HepG2 (cell line): Measurements from ENCODE around the gene BST1. TPM values are rescaled to one million over a fixed set of nuclear protein-coding genes. Genes with fewer than 3 reads are reported as not detected.

Experiments
- AHDC1 ChIP-seq: sonication (generic); formaldehyde crosslinking; IDR thresholded peaks from 2 replicates; pipeline ENCODE4 v1.5.1; 2020; ENCODE audit warnings: mild to moderate bottlenecking, missing genetic modification reagents, borderline replicate concordance
- ARNT ChIP-seq: fragments of 450-650 bp; IDR thresholded peaks from 2 replicates; pipeline ENCODE4 v1.6.1; 2017
- ATF7-NPFF ChIP-seq: sonication (generic); formaldehyde crosslinking; IDR thresholded peaks from 2 replicates; pipeline ENCODE4 v1.8.1; 2023; ENCODE audit warnings: mild to moderate bottlenecking, low read depth, missing genetic modification reagents, moderate library complexity
- FIP1L1 ChIP-seq: fragments of 200-400 bp; formaldehyde crosslinking; IDR thresholded peaks from 2 replicates; pipeline ENCODE4 v1.6.1; 2018; ENCODE audit warnings: low read depth, mild to moderate bottlenecking, low read length, moderate library complexity, borderline replicate concordance; ENCODE audit not compliant: insufficient read depth
- GATAD1 ChIP-seq: IDR thresholded peaks from 2 replicates; pipeline ENCODE4 v1.6.1; 2016; ENCODE audit warnings: missing genetic modification reagents, missing compliant biosample characterization
- HDAC1 ChIP-seq: sonication (generic); formaldehyde crosslinking; IDR thresholded peaks from 2 replicates; pipeline ENCODE4 v1.5.1; 2020; ENCODE audit warnings: mild to moderate bottlenecking, missing genetic modification reagents
- HNF1A ChIP-seq, 2 experiments: sonication (generic) in 1 of 2; formaldehyde crosslinking in 1 of 2; IDR thresholded peaks; 2 replicates each; pipeline versions ENCODE4 v1.4.0 to v1.6.1; 2016 to 2020; ENCODE audit warnings: borderline replicate concordance in 1 of 2, low read depth in 1 of 2, mild to moderate bottlenecking in 1 of 2, missing genetic modification reagents in 1 of 2
- IRF2 ChIP-seq: IDR thresholded peaks from 2 replicates; pipeline ENCODE4 v1.6.1; 2018; ENCODE audit warnings: missing genetic modification reagents, missing compliant biosample characterization
- KLF9 ChIP-seq: IDR thresholded peaks from 2 replicates; pipeline ENCODE4 v1.6.1; 2016; ENCODE audit warnings: low read depth
- MAFF ChIP-seq: IDR thresholded peaks from 2 replicates; pipeline ENCODE4 v1.6.1; 2011; ENCODE audit warnings: low read depth, low read length, improper control_type of control experiment
- MXI1 ChIP-seq: IDR thresholded peaks from 3 replicates; pipeline ENCODE4 v1.6.1; 2012; ENCODE audit warnings: low read depth, low read length, inconsistent platforms, borderline replicate concordance
- MYC ChIP-seq: sonication (generic); formaldehyde crosslinking; IDR thresholded peaks from 2 replicates; pipeline ENCODE4 v1.9.0; 2021; ENCODE audit warnings: missing genetic modification reagents, borderline replicate concordance
- RAD51 ChIP-seq: fragments of 450-650 bp; IDR thresholded peaks from 2 replicates; pipeline ENCODE4 v1.6.1; 2016; ENCODE audit warnings: borderline replicate concordance
- TFE3 ChIP-seq: IDR thresholded peaks from 2 replicates; pipeline ENCODE4 v1.6.1; 2016
- WIZ ChIP-seq: sonication (generic); formaldehyde crosslinking; IDR thresholded peaks from 2 replicates; pipeline ENCODE4 v1.5.1; 2020; ENCODE audit warnings: mild to moderate bottlenecking, missing genetic modification reagents
- ZBTB21 ChIP-seq: sonication (generic); formaldehyde crosslinking; IDR thresholded peaks from 2 replicates; pipeline ENCODE4 v1.4.0; 2020; ENCODE audit warnings: missing genetic modification reagents
- ZBTB8A ChIP-seq: sonication (generic); formaldehyde crosslinking; IDR thresholded peaks from 2 replicates; pipeline ENCODE4 v1.4.0; 2020; ENCODE audit warnings: mild to moderate bottlenecking, low read depth, missing genetic modification reagents, borderline replicate concordance
- ZMYM4 ChIP-seq: sonication (generic); formaldehyde crosslinking; IDR thresholded peaks from 2 replicates; pipeline ENCODE4 v1.8.1; 2023; ENCODE audit warnings: mild to moderate bottlenecking, missing genetic modification reagents
- ZNF224 ChIP-seq: sonication (generic); formaldehyde crosslinking; IDR thresholded peaks from 2 replicates; pipeline ENCODE4 v1.5.0; 2020; ENCODE audit warnings: mild to moderate bottlenecking, missing genetic modification reagents
- ZNF354B ChIP-seq: sonication (generic); formaldehyde crosslinking; IDR thresholded peaks from 2 replicates; pipeline ENCODE4 v1.8.0; 2022; ENCODE audit warnings: mild to moderate bottlenecking, missing genetic modification reagents
- polyA plus RNA-seq, 8 experiments: library from polyadenylated mRNA; depleted of rRNA in 3 of 8; stranded (reverse) in 7 of 8; unstranded in 1 of 8; fragments of >200 nt; fragmentation: Illumina TruSeq in 4 of 8; extraction: Trizol in 4 of 8; gene quantifications; 2 replicates each; pipeline versions ENCODE4 v1.2.1 to v1.2.3, GENCODE V29; 2011 to 2016; ENCODE audit warnings: low read depth in 4 of 8, missing spikeins in 1 of 8, mixed read lengths in 1 of 8; ENCODE audit not compliant: insufficient read depth in 1 of 8
- total RNA-seq, 5 experiments: library from RNA; depleted of rRNA; stranded (reverse); fragments of >200 nt; fragmentation: Illumina TruSeq; extraction: Trizol; gene quantifications; 2 replicates each; pipeline ENCODE4 v1.2.3, GENCODE V29; 2016; ENCODE audit warnings: low read depth in 1 of 5

BST1 gene
- total and polyA plus RNA-seq, 2 of the 13 experiments (the other 11 are each of a cell fraction or from before 2014, with no cell fraction given) = 0.09 to 0.49 TPM

- TF ChIP-seq AHDC1 = peak; percentile 80; the same call in 1 of the 2 replicates
- no peak for TF ChIP-seq KLF9 (CRISPR knock-in tag)
- TF ChIP-seq ZNF224 (CRISPR knock-in tag) = no peak
- no peak for TF ChIP-seq MYC (CRISPR knock-in tag)
- TF ChIP-seq ARNT = no peak
- no peak for TF ChIP-seq ATF7-NPFF (CRISPR knock-in tag)
- TF ChIP-seq FIP1L1 = no peak
- TF ChIP-seq WIZ (CRISPR knock-in tag) = no peak
- no peak for TF ChIP-seq TFE3 (CRISPR knock-in tag)
- TF ChIP-seq RAD51 = no peak
- TF ChIP-seq ZMYM4 (CRISPR knock-in tag) = no peak
- no peak for TF ChIP-seq MAFF
- peak; percentile 44; the same call in 1 of the 2 replicates for TF ChIP-seq HDAC1 (CRISPR knock-in tag)
- no peak for TF ChIP-seq ZBTB21 (CRISPR knock-in tag)
- TF ChIP-seq ZBTB8A (CRISPR knock-in tag) = no peak
- TF ChIP-seq MXI1 = no peak
- TF ChIP-seq HNF1A (IDR thresholded peaks at IDR 0.05; ENCODE audit: low read depth) = 0 out of 2 replicates have a peak, but pooled peaks have one; percentile 16
- TF ChIP-seq HNF1A (CRISPR knock-in tag; IDR thresholded peaks at IDR 0.05; ENCODE audit: borderline replicate concordance) = no peak
- TF ChIP-seq ZNF354B (CRISPR knock-in tag) = no peak
- TF ChIP-seq IRF2 (CRISPR knock-in tag) = peak; percentile 30; the same call in 1 of the 2 replicates
- no peak for TF ChIP-seq GATAD1 (CRISPR knock-in tag)
Observed at GRCh38 chr4:15740764-15741404, 38.0 kb downstream of the BST1 start (continued).
